Tibial artery (tissue), 4 donors: ENCODE measurements around the gene FCHO2.

Source experiments
- DNase-seq, 2 donors: peaks; one replicate each; pipeline ENCODE4 v3.0.0-alpha.2; 2019
- H3K27ac ChIP-seq, 2 donors: fragments of 200-600 bp; sonication (generic) in 1 of 2; 1 replicate in 1 of 2; 2 replicates in 1 of 2; pipeline ENCODE4 v1.5.1; 2018 to 2019; ENCODE audit warnings: mild to moderate bottlenecking in 1 of 2
- H3K27me3 ChIP-seq, 2 donors: fragments of 200-600 bp; sonication (generic) in 1 of 2; one replicate each; pipeline versions ENCODE4 v1.5.1 to v1.6.0; 2016 to 2019
- H3K36me3 ChIP-seq, 3 donors: fragments of 200-600 bp; sonication (generic) in 2 of 3; one replicate each; pipeline ENCODE4 v1.5.1; 2016 to 2019; ENCODE audit warnings: mild to moderate bottlenecking in 2 of 3
- H3K4me1 ChIP-seq, 4 donors: fragments of 200-600 bp; sonication (generic) in 2 of 4; 1 replicate in 3 of 4; 2 replicates in 1 of 4; pipeline ENCODE4 v1.5.1; 2016 to 2019
- H3K4me3 ChIP-seq, 2 donors: fragments of 200-600 bp; sonication (generic) in 1 of 2; 1 replicate in 1 of 2; 2 replicates in 1 of 2; pipeline ENCODE4 v1.5.1; 2018 to 2019; ENCODE audit warnings: mild to moderate bottlenecking in 2 of 2
- H3K9me3 ChIP-seq, 3 donors: fragments of 200-600 bp; sonication (generic) in 1 of 3; one replicate each; pipeline ENCODE4 v1.5.1; 2016 to 2019
- intact Hi-C: fragments of 100-400 bp; cut with DNase I; formaldehyde crosslinking; loops from one replicate; pipeline ENCODE4 v1.15.0; 2023; ENCODE audit warnings: low total_unique reads
- TF ChIP-seq, protein P1 (sequence below), 2 experiments: fragments of 200-600 bp in 1 of 2; fragments of 450-650 bp in 1 of 2; IDR thresholded peaks; one replicate each; pipeline ENCODE4 v1.5.1; 2017 to 2019; ENCODE audit warnings: antibody characterized with exemption in 2 of 2, mild to moderate bottlenecking in 1 of 2, moderate library complexity in 1 of 2

Gene FCHO2

DNA sequence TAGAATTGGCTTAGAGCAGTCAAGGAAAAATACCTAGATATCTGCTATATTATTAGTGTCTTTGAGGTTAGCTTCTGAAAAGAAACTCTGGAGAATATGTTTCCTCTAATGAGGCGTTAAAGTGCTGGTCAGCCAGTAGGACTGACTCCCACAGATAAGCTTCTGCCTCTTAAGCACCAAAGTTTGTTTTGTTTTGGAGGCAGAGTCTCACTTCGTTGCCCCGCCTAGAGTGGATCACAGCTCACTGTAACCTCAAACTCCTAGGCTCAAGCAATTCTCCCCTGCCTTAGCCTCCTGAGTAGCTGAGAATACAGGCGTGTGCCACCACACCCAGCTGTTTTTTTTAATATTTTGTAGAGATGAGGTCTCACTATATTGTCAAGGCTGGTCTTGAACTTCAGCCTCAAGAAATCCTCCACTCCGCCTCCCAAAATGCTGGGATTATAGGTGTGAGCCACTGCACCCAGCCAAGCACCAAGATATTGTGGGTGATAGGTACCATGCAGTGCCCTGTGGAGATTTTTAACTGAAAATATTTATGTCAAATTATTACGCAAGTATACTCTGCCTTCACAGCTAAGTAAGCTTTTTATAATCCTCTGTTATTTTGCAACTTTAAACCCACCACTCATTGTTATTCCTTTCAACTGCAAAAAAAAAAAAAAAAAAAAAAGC, 139.9 kb downstream of the FCHO2 start:
- peaks cover 0 to 14% (median 7%) of the 10 kb centered on the region in 3 donors for H3K9me3 ChIP-seq
- DNase-seq = no peak
- TF ChIP-seq, protein P1, sequence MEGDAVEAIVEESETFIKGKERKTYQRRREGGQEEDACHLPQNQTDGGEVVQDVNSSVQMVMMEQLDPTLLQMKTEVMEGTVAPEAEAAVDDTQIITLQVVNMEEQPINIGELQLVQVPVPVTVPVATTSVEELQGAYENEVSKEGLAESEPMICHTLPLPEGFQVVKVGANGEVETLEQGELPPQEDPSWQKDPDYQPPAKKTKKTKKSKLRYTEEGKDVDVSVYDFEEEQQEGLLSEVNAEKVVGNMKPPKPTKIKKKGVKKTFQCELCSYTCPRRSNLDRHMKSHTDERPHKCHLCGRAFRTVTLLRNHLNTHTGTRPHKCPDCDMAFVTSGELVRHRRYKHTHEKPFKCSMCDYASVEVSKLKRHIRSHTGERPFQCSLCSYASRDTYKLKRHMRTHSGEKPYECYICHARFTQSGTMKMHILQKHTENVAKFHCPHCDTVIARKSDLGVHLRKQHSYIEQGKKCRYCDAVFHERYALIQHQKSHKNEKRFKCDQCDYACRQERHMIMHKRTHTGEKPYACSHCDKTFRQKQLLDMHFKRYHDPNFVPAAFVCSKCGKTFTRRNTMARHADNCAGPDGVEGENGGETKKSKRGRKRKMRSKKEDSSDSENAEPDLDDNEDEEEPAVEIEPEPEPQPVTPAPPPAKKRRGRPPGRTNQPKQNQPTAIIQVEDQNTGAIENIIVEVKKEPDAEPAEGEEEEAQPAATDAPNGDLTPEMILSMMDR (IDR thresholded peaks at IDR 0.05) = no peak

DNA sequence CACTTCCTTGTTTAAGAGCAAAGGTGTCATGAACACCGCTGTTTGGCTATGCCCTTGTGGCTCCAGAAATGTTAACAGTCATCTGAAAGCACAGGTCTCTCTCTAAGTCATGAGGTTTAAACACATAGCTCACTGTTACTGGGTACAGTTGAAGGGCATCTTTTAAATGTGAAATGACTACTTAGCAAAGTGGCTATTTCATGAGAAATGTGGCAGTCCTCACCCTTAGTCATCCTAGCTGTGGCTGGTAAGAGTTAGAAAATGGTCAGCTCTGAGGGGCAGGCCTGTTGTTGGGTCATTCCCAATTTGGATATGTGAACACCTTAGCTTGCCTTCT, 140.4 kb downstream of the FCHO2 start:
- H3K27me3 ChIP-seq = no peaks in the 10 kb centered on the region
- peaks cover 0 to 14% (median 7%) of the 10 kb centered on the region in 3 donors for H3K9me3 ChIP-seq
- H3K36me3 ChIP-seq = peaks cover 1 to 9% (median 5%) of the 10 kb centered on the region in 3 donors
- no peak overlapping the region for H3K27ac ChIP-seq
- TF ChIP-seq, protein P1 (IDR thresholded peaks at IDR 0.05) = no peak
- H3K4me3 ChIP-seq = no peak overlapping the region
- DNase-seq = no peak
- intact Hi-C loops = no loop called here
- H3K4me1 ChIP-seq = no peaks in the 10 kb centered on the region

More for the DNA sequence above, 139.9 kb downstream of the FCHO2 start:
- H3K4me3 ChIP-seq = no peak overlapping the region
- no peaks in the 10 kb centered on the region for H3K4me1 ChIP-seq
- H3K36me3 ChIP-seq = peaks cover 5 to 9% (median 7%) of the 10 kb centered on the region in 3 donors
- H3K27me3 ChIP-seq = no peaks in the 10 kb centered on the region
- intact Hi-C loops = no loop called here
- H3K27ac ChIP-seq = no peak overlapping the region

DNA sequence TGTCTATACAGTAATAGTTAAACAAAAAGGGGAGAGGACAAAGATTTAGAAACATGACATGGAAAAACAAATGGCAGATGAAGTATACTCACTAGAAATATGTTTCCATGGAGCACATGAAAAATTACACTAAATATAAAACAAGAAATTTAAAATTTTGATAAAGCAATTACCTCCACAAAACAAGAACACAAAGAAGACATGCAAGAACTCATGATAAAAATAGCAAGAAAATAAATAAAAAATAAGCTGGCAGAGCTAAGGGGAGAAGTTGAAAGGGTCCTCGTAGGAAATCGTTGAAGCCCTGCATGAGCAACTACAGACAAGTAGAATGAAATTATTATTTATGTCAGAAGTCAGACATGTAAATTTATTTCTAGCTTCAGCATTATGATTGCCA, 141.9 kb downstream of the FCHO2 start:
- intact Hi-C loops = no loop called here
- Histone ChIP-seq H3K27ac (no peak overlapping the region), H3K27me3 (no peaks in the 10 kb centered on the region), H3K36me3 (no peaks in the 10 kb centered on the region), H3K4me1 (no peaks in the 10 kb centered on the region), H3K4me3 (no peak overlapping the region), H3K9me3 (peaks cover 0 to 14% (median 7%) of the 10 kb centered on the region in 3 donors)
- no peak for DNase-seq
- TF ChIP-seq, protein P1 (IDR thresholded peaks at IDR 0.05) = no peak

DNA sequence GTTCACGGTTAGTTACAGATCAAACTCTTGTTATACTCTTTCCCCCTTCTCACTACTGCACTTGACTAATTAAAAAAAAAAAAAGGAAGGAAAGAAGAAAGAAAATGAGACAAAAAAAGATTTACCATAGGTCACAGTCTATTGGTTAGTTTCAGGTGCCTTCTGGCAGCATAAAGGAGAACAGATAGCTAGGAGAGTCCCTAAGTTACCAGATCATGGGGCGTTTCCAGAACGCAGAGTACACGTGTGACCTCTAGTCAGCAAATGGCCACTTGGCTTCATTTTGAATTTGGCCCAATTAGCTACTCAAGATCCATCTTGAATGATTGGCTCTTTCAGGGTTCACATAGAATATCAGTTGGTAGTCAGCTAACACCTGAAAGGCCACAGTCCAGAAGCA, 144.3 kb downstream of the FCHO2 start:
- Histone ChIP-seq H3K27me3 (no peaks in the 10 kb centered on the region), H3K9me3 (peaks cover 0 to 14% (median 7%) of the 10 kb centered on the region in 3 donors), H3K4me3 (no peak overlapping the region), H3K4me1 (no peaks in the 10 kb centered on the region), H3K27ac (no peak overlapping the region), H3K36me3 (no peaks in the 10 kb centered on the region)
- DNase-seq = no peak
- TF ChIP-seq, protein P1 (IDR thresholded peaks at IDR 0.05) = no peak
- intact Hi-C loops = no loop called here

DNA sequence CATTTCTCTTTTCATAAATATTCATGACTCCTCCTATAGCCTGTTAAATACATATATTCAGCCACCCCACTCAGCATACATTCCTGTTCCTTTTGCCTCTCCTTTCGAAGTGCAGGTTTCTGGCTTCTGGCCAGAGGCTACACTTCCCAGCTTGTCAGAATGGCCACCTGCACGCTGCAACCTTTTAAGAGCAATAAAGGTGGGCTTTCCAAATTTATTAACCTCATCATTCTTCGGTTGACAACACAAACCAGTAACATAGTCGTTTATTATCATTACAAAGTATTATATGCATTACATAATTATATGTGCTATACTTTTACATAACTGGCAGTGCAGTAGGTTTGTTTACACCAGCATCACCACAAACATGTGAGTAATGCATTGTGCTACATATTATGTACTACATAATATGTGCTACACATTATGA, 148.0 kb downstream of the FCHO2 start:
- Histone ChIP-seq H3K9me3 (no peaks in the 10 kb centered on the region), H3K27ac (no peak overlapping the region), H3K27me3 (no peaks in the 10 kb centered on the region), H3K36me3 (no peaks in the 10 kb centered on the region), H3K4me3 (no peak overlapping the region), H3K4me1 (no peaks in the 10 kb centered on the region)
- TF ChIP-seq, protein P1 (IDR thresholded peaks at IDR 0.05) = no peak
- intact Hi-C loops = no loop called here
- no peak for DNase-seq
